Measurements from ENCODE around the gene ZNF343. TPM values are rescaled to one million over a fixed set of nuclear protein-coding genes. Genes with fewer than 3 reads are reported as not detected.

Gene ZNF343
- total RNA-seq, 1 donor, result 6.9 TPM

DNA sequence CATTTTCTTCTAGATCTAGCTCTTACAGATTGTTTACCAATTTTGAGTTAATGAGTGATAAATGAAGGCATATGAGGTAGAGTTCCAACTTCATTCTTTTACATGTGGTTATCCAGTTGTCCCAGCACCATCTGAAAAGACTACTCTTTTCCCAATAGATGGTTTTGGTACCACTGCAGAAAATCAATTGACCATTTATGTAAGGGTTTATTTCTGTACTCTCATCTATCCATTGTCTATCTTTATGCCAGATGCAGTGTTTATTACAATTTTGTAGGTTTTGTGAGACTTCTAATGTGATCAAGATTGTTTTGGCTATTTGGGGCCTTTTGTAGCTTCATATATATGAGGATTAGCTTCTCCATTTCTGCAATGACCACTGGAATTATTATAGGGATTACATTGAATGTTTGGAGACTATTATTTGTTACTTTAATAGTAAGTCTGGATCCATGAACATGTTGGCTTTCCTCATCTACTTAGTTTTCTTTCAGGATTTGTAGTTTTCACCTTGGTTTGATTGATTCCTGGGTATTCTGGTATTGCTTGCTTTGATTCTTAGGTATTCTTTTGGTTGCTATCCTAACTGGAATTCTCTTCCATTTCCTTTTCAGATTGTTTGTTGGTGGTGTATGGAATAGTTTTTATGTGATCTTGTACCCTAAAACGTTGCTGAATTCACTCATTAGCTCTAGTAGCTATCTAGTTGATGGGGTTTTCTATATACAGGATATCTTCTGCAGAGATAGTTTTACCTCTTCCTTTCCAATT, 48.5 kb downstream of the ZNF343 start:
- TF ChIP-seq, protein P1, sequence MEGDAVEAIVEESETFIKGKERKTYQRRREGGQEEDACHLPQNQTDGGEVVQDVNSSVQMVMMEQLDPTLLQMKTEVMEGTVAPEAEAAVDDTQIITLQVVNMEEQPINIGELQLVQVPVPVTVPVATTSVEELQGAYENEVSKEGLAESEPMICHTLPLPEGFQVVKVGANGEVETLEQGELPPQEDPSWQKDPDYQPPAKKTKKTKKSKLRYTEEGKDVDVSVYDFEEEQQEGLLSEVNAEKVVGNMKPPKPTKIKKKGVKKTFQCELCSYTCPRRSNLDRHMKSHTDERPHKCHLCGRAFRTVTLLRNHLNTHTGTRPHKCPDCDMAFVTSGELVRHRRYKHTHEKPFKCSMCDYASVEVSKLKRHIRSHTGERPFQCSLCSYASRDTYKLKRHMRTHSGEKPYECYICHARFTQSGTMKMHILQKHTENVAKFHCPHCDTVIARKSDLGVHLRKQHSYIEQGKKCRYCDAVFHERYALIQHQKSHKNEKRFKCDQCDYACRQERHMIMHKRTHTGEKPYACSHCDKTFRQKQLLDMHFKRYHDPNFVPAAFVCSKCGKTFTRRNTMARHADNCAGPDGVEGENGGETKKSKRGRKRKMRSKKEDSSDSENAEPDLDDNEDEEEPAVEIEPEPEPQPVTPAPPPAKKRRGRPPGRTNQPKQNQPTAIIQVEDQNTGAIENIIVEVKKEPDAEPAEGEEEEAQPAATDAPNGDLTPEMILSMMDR (IDR thresholded peaks at IDR 0.05; ENCODE audit: extremely low read depth, low read depth, low read length), result no peak
- Histone ChIP-seq H3K4me2 (ENCODE audit: insufficient read depth, low read length) (no peak overlapping the region), H4K20me1 (ENCODE audit: insufficient read depth, low read length) (peaks cover 20% of the 10 kb centered on the region), H3K79me2 (ENCODE audit: insufficient read depth, low read length) (peaks cover 7% of the 10 kb centered on the region), H3K4me3 (ENCODE audit: insufficient read depth, low read length) (no peak overlapping the region), H3K27ac (ENCODE audit: low read depth, low read length) (no peak overlapping the region), H3K9me3 (ENCODE audit: low read depth, low read length) (no peaks in the 10 kb centered on the region), H3K4me1 (ENCODE audit: insufficient read depth, low read length) (no peaks in the 10 kb centered on the region), H3K36me3 (ENCODE audit: insufficient read depth, low read length) (peaks cover 60% of the 10 kb centered on the region), H3K27me3 (ENCODE audit: insufficient read depth, low read length) (no peaks in the 10 kb centered on the region), H2AFZ (ENCODE audit: low read length) (no peak overlapping the region)
- DNase-seq (ENCODE audit: insufficient read length, low spot score, missing footprints), result no peak

DNA sequence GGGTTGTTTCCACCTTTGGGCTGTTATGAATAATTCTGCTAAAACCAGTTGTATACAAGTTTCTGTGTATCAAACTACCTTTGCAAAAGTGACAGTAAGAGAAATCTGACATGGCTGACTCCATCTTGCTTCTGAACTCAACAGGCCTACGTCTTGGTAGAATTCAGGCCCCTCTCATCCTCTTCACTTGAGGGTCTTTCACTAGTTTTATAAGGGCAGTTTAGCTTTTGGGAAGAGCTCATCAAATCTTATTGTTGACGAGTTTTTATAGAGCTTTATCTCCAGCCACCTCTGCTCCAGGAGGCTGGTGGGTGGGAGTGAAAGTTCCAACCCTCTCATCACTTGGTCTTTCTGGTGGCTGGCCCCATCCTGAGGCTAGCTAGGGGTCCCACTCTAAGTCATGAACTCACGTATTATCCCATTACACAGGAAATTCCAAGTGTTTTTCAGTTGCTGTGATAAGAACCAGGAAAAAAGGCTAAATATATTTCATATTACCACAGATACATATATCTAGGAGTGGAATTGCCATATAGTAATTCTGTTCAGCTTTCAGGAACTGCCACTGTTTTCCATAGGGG, 49.7 kb downstream of the ZNF343 start:
- Histone ChIP-seq H4K20me1 (ENCODE audit: insufficient read depth, low read length) (peaks cover 16% of the 10 kb centered on the region), H3K79me2 (ENCODE audit: insufficient read depth, low read length) (peaks cover 3% of the 10 kb centered on the region), H3K4me2 (ENCODE audit: insufficient read depth, low read length) (no peak overlapping the region), H3K27me3 (ENCODE audit: insufficient read depth, low read length) (no peaks in the 10 kb centered on the region), H2AFZ (ENCODE audit: low read length) (no peak overlapping the region), H3K9me3 (ENCODE audit: low read depth, low read length) (no peaks in the 10 kb centered on the region), H3K4me1 (ENCODE audit: insufficient read depth, low read length) (peaks cover 2% of the 10 kb centered on the region), H3K36me3 (ENCODE audit: insufficient read depth, low read length) (peaks cover 49% of the 10 kb centered on the region), H3K27ac (ENCODE audit: low read depth, low read length) (no peak overlapping the region), H3K4me3 (ENCODE audit: insufficient read depth, low read length) (no peak overlapping the region)
- TF ChIP-seq, protein P1 (IDR thresholded peaks at IDR 0.05; ENCODE audit: extremely low read depth, low read depth, low read length), result no peak
- no peak for DNase-seq (ENCODE audit: insufficient read length, low spot score, missing footprints)

DNA sequence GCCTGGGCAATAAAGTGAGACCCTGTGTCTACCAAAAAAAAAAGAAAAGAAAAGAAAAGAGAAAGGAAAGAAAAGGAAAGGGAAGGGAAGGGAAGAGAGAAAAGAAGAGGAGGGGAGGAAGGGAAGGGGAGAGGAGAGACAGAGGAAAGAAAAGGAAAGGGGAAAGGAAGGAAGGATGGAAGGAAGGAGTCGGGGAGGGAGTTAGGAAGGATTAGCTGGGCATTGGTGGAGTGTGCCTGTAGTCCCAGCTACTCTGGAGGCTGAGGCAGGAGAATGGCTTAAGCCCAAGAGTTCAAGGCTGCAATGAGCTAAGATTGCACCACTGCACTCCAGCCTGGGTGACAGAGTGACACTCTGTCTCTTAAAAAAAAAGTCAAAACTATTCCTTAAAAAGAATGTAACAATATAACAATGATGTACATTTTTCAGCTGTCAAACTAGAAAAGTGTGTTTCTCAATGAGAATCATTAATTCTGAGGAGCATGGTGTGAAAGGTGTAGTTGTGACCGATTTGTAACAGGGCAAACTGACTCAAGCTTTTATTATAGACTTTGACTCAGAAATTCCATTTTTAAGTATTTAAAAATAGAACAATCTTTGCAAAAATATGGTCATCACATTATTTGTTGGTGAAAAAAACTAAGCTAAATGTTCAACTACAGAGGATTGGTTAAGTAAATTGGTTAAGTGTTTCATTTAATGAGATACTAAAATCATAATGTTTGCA, 52.8 kb downstream of the ZNF343 start:
- no peak for DNase-seq (ENCODE audit: insufficient read length, low spot score, missing footprints)

More for the DNA sequence above, 52.8 kb downstream of the ZNF343 start:
- TF ChIP-seq, protein P1 (IDR thresholded peaks at IDR 0.05; ENCODE audit: extremely low read depth, low read depth, low read length), result no peak
- Histone ChIP-seq H3K4me2 (ENCODE audit: insufficient read depth, low read length) (no peak overlapping the region), H3K27me3 (ENCODE audit: insufficient read depth, low read length) (no peaks in the 10 kb centered on the region), H3K4me1 (ENCODE audit: insufficient read depth, low read length) (peaks cover 2% of the 10 kb centered on the region), H2AFZ (ENCODE audit: low read length) (no peak overlapping the region), H3K27ac (ENCODE audit: low read depth, low read length) (no peak overlapping the region), H3K79me2 (ENCODE audit: insufficient read depth, low read length) (no peaks in the 10 kb centered on the region), H3K4me3 (ENCODE audit: insufficient read depth, low read length) (no peak overlapping the region), H4K20me1 (ENCODE audit: insufficient read depth, low read length) (no peaks in the 10 kb centered on the region), H3K36me3 (ENCODE audit: insufficient read depth, low read length) (peaks cover 18% of the 10 kb centered on the region), H3K9me3 (ENCODE audit: low read depth, low read length) (no peaks in the 10 kb centered on the region)

All from osteoblast (primary cell).